ENCODE measurements around the gene OST4.

Gene OST4

DNA sequence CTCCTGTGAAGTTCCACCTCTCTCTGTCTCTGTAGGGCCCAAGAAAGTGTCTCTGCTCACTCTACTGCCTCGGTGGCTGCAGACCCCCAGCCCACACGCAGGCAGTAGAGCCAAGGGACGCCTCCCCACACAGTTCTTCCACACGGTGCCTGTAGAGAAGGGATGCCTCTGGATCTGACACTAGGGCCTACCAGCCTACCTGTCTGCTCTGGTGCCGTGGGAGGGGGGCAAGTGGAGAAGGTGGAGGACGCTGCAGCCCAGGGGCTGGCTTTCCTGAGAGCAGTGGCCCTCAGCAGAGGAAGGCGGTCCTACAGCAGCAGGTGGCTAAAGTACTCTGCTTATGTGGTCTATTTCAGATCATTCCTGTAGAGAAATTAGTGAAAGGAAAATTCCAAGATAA is 47.7 kb downstream of the OST4 start:
- DNase-seq = no peak

DNA sequence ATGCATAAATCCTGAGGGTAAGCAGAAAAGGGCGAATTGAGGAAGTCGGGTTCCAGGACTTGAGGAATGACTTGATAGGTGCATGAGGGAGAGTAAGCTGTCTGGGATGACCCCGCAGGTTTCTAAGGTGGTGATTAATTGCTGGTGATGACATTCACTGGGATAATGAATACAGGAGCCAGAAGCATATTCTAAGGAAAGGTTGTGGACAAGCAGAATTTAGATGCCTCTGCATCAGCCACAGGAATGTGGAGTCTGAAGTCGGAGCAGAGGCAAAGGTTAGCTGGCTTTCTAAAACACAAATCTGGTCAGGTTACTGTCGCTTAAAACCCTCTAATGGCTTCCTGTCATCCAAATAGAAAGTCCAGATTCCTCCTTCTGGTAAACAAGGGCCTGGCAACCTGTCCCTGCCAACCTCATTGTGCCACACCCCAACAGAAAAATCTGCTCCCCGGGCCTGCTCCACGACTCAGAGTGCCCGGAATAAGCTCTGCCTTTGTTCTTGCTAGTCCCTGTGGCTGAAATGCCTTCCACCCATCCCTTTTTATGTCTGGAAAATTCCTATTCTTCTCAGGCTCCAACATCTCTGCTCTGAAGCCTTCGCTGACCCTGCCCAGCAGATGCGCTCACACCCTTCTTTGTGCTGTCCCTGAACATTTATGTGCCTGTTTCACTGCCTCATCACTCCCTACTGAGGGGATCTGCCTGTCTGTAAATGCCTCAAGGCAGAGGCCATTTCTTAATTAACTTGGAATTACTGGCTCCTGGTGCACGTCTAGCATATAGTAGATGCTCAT is 50.0 kb downstream of the OST4 start:
- DNase-seq = no peak

Data from NCI-H69 (cell line).